ENCODE measurements around the gene MAP4K2. TPM values are rescaled to one million over a fixed set of nuclear protein-coding genes. Genes with fewer than 3 reads are reported as not detected.

The MAP4K2 gene
- total and polyA plus RNA-seq, 2 of the 4 experiments (the other 2 are of a cell fraction) = 11.7 to 16.6 TPM

DNA sequence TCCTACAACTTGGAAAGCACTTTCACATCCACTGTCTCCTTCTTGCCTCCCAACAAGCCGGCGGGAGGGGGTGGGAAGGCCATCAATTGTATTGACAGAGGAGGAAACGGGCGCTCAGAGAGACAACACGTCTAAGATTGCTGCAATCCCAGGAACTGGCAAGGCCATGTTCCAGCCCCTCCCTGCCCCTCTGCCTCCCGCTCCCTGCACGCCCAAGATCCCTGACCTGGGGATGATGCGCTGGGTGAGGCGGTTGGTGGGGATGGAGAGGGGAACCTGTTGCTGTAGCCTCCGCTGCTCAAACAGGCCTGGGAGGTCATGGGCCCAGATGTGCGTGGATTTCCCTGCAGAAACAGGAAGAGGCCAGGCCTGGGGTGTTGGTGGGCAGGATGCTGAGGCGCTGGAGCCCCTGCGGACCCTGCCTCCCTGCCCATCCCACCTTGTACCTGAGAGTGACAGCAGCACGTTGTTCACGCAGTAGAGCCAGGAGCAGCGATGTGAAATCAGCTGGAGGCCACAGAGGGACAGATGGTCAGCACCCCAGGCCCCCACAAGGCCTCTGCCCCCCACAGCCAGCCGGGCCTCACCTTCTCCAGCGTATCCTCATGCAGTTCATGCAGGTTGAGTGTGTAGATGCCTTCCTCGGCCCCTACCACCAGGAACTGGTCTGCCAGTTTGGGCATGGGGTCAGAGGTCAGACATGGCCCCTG, 6.8 kb downstream of the MAP4K2 start:
- no peak overlapping the region for H2BK15ac ChIP-seq (ENCODE audit: low read depth, low read length)
- peaks cover under 1% of the 10 kb centered on the region; the same call in 1 of the 2 replicates for H3K9me1 ChIP-seq (ENCODE audit: insufficient read depth, low read length)
- no TSS peak for BruUV-seq (replicated peaks)
- ChIA-PET CTCF (no interaction called here), POLR2A (ENCODE audit: unreplicated experiment) (no interaction called here)
- no peak overlapping the region for H3K4me3 ChIP-seq (ENCODE audit: insufficient read depth, low read depth, low read length)
- no peak overlapping the region for H2BK120ac ChIP-seq (ENCODE audit: low read depth, low read length)
- no peak overlapping the region for H3K23ac ChIP-seq (ENCODE audit: low read depth, low read length)
- H3K36me3 ChIP-seq (ENCODE audit: control insufficient read depth, insufficient read depth, low read length) = peaks cover 24% of the 10 kb centered on the region
- ATAC-seq (ENCODE audit: low read depth) (no peak), DNase-seq (no peak)
- intact Hi-C loops (cut with micrococcal nuclease) (no loop called here), dilution Hi-C loops (cut with HindIII; ENCODE audit: low sequenced_read_pairs, unreplicated experiment) (no loop called here), in situ Hi-C loops (cut with MboI; ENCODE audit: low sequenced_read_pairs) (no loop called here)
- no peaks in the 10 kb centered on the region for H4K20me1 ChIP-seq (ENCODE audit: insufficient read depth, low read length)
- no peak overlapping the region for H3K27ac ChIP-seq (ENCODE audit: insufficient read depth, low read length)
- no peak overlapping the region for H3K4ac ChIP-seq (ENCODE audit: low read depth, low read length)
- H3K27me3 ChIP-seq (ENCODE audit: control insufficient read depth, insufficient read depth, low read length) = no peaks in the 10 kb centered on the region
- H4K8ac ChIP-seq (ENCODE audit: low read depth in 2 of 2, low read length in 2 of 2) = no peak overlapping the region
- no peak overlapping the region for H3K9ac ChIP-seq (ENCODE audit: low read depth, low read length)
- no peak overlapping the region for H2BK5ac ChIP-seq (ENCODE audit: low read depth, low read length, poor library complexity, severe bottlenecking)
- H3K4me1 ChIP-seq (ENCODE audit: control insufficient read depth, insufficient read depth, low read length) = no peaks in the 10 kb centered on the region
- TF ChIP-seq BHLHE40 (IDR thresholded peaks at IDR 0.05; ENCODE audit: low read depth, low read length) (no peak), CEBPB (IDR thresholded peaks at IDR 0.05; ENCODE audit: low read depth, low read length) (no peak), FOS (IDR thresholded peaks at IDR 0.05; ENCODE audit: low read depth, low read length) (no peak), RCOR1 (IDR thresholded peaks at IDR 0.05; ENCODE audit: insufficient replicate concordance, low read length) (no peak), USF2 (IDR thresholded peaks at IDR 0.05; ENCODE audit: low read depth, low read length) (no peak), ELK1 (IDR thresholded peaks at IDR 0.05; ENCODE audit: borderline replicate concordance, low read depth, low read length) (no peak)
- no peak overlapping the region for H3K4me2 ChIP-seq (ENCODE audit: low read depth, low read length)
- no peak overlapping the region for H2AFZ ChIP-seq (replicated peaks; ENCODE audit: low read length, poor library complexity)
- no peak overlapping the region for H3K18ac ChIP-seq (ENCODE audit: low read depth, low read length)
- 90% methylated on average over 6 of the region's 19 CpGs; no CpG with 5 or more reads in 1 of the 2 experiments for WGBS, 2 experiments (ENCODE audit: extremely low coverage in 2 of 2, insufficient read length in 1 of 2)
- no peaks in the 10 kb centered on the region for H3K9me3 ChIP-seq (ENCODE audit: control insufficient read depth, insufficient read depth, low read length)
- no peak overlapping the region for H3K56ac ChIP-seq (ENCODE audit: extremely low read depth, insufficient read depth, low read length)
- H4K5ac ChIP-seq (ENCODE audit: low read depth, low read length) = no peak overlapping the region
- H3K14ac ChIP-seq (replicated peaks; ENCODE audit: low read depth, low read length) = no peak overlapping the region
- H3K79me1 ChIP-seq (ENCODE audit: low read depth in 1 of 2, low read length in 2 of 2) = no peaks in the 10 kb centered on the region
- H2AK5ac ChIP-seq (ENCODE audit: low read depth, low read length) = no peak overlapping the region
- H2AK9ac ChIP-seq (replicated peaks; ENCODE audit: low read depth, low read length, poor library complexity) = peak overlapping the region; percentile 42
- H2BK20ac ChIP-seq (ENCODE audit: low read depth, low read length) = no peak overlapping the region
- H4K91ac ChIP-seq (ENCODE audit: insufficient read depth, low read depth, low read length) = no peak overlapping the region

Measured in IMR-90 (cell line).